Astrocyte of the hippocampus (primary cell): ENCODE measurements around the gene EXOC3.

ENCODE experiments used
- DNase-seq: peaks from one replicate; pipeline ENCODE4 v3.0.0; 2011; ENCODE audit warnings: low read depth, low spot score

Gene EXOC3

DNA sequence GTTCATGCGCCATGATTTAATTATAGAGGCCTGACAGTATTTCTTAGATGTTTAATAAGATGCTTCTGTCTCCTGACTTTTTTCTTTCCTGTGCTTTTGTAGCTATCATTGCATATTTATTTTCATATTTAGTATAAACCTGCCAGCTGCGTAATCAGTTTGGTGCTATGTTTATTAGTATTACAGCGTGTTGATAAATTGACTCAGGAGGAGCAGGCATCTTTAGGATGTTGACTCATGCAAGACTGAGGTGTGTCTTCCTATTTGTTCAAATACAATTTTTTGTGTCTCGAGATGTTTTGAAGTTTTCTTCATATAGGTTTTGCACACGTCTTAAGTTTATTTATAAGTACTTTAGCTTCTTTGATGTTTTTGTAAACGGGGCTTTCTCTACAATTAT is 35.9 kb upstream of the EXOC3 start:
- no peak for DNase-seq

DNA sequence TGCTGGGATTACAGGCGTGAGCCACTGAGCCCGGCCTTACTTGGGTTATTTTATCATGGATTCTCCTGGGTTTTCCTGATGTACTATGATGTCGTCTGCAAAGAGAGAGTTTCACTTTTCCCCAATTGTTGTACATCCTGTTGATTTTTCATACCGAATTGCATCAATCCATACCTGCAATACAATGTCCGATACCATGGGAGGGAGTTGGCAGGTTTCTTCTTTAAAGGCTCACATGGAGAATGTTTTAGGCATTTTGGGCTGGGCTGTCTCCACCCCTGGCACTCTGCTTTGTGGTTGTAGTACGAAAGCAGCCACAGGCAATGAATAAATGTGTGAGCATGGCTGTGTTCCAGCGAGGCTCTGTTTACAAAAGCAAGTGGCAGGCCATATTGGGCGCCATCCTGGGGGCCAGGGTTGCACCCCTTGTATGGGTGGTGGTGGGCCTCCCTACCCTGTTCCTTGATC is 35.1 kb upstream of the EXOC3 start:
- peak; percentile 50 for DNase-seq

DNA sequence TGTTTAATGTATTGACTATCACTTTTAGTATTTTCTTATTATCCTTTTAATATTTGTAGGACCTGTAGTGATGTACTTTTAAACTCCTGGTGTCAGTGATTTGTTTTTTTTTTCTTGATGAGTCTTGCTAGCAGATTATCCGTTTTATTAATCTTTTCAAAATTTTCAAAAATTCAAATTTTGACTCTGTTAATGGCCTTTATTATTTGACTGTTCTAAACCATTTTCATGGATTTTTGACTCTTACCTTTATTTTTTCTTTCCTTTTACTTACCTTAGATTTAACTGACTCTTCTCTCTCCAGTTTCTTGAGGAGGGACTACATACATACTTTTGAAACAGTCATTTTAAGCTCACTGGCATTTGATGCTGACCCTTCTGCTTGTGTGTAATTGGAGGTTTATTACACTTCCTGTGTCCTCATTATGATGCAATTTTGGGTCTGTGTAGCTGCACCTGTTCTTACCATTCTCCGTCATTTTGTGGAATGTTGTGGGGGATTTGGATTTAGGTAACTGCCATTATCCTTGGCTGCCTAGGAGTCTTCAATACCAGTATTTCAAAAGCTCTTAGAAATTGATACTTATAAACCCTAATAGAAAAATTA is 32.0 kb upstream of the EXOC3 start:
- DNase-seq = no peak

DNA sequence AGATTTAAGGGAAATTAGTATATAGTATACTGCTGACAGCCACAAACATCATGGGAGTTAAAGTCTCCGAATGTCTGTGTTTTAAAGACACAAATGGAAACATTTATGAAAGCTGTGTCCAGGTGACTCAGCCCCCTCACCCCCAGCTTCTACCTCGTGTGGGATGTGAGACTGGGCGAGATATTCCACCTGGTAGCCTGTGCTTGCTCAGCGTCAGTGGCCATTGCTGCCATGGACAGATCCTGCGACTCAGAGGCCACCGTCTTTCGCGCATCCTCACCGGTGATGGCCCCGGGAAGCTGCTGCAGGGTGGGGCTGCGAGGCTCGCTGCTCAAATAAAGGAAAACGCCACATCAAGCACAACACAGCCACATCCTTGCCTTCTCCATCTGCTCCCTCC is 31.2 kb upstream of the EXOC3 start:
- no peak for DNase-seq

DNA sequence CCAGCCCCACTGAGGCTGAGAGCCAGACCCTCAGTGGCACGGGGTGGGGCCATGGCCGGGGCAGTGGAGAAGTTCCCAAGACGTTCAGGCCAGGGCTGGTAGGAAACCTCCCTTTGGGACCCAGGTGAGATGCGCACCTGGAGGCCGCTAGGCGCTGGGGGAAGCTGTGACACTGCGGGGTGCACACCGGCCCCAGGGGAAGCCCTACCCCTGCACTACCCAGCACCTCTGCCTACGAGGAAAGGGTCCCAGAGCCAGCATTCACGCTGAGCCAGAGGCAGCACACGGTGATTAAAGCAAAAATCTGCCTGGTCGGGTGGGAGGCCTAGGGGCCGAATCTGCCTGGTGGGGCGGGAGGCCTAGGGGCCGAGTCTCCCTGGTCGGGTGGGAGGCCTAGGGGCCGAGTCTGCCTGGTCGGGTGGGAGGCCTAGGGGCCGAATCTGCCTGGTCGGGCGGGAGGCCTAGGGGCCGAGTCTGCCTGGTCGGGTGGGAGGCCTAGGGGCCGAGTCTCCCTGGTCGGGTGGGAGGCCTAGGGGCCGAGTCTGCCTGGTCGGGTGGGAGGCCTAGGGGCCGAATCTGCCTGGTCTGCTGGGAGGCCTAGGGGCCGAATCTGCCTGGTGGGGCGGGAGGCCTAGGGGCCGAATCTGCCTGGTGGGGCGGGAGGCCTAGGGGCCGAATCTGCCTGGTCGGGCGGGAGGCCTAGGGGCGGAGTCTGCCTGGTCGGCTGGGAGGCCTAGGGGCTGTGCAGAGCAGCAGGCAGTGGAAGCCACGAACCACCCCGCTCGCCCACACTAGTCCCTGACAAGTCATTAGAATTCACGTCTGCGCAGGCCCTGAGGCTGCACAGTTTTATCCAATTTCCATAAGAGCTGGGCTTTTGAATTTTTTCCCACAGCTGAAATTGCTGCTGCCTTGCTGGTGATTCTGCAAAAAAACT is 27.7 kb upstream of the EXOC3 start:
- peak; percentile 39 for DNase-seq

DNA sequence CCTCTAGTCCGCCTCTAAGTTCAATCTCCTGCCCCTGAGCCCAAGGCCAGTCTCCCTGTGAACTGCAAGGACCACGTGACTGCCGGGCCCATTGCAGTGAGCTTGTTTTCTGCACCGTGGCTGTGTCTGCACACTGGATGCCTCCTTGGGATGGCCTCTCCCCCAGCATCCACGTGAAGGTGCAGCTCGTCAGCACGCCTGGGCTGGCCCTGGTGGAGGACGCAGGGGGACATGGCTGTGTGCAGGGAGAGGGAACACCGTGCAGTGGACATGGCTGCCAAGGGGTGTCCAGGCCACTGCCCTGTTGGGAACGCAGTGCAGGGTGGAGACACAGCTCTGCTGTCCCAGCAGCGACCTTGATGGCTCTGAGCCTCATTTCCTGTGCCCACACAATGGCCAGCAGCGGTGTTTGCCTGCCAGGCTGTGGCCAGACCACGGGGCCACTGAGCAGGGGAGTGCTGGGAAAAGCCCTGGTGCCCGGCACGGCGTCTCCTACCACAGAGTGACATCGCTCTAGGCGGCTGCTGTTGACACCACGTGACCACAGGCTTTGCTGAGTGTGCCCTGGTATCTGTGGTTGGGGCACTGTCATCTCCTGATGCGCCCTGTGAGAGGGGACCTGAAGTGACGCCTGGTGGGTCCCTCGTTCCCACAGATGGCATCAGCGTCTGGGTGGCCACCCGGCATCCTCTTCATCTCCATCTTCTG is 26.9 kb upstream of the EXOC3 start:
- DNase-seq = no peak

DNA sequence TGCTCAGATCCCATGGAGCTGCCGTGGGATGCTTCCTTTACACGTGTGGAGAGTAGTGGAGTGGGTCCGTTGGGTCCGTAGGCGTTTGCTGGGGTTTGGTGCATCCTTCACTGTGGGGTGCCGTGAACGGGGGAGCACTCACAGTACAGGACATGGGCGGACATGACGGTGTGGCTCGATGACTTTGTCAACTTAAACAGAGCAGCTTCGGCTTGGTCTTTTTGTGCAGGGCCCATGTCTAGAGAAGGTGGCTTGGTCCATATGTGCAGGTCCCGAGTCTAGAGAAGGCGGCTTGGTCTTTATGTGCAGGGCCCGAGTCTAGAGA is 26.4 kb upstream of the EXOC3 start:
- DNase-seq = no peak

DNA sequence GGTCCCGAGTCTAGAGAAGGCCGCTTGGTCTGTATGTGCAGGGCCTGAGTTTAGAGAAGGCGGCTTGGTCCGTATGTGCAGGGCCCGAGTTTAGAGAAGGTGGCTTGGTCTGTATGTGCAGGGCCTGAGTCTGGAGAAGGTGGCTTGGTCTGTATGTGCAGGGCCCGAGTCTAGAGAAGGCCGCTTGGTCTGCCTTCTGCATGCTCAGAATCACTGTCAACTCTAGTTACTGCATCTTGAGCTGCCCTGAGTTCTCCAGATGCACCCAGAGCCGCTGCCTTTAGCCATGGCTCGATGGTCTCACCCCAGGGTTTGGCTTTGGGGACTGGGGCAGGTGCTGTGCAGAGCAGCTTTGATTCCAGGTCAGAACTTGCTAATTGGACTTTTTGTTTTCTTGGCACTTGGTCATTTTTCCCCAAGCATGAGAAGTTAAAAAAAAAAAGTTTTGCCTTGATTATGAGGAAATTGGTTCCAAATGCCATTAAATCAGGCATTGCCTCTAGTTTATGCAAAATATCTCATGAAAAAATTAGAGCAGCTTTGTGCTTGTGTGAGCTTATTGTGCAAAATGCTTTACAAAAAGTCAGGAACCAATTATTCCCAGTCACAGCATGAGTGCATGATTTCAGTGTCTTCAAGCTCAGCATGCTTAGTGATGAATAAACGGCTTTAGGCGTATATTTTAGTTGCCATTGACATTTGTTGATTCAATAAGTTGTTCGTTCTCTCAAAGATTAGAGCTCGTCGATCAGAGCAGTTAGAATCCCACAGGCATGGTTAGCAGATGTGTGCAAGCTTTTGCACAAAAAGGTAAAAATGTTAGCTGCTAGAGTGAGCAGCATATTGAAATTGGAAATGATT is 25.4 kb upstream of the EXOC3 start:
- no peak for DNase-seq

DNA sequence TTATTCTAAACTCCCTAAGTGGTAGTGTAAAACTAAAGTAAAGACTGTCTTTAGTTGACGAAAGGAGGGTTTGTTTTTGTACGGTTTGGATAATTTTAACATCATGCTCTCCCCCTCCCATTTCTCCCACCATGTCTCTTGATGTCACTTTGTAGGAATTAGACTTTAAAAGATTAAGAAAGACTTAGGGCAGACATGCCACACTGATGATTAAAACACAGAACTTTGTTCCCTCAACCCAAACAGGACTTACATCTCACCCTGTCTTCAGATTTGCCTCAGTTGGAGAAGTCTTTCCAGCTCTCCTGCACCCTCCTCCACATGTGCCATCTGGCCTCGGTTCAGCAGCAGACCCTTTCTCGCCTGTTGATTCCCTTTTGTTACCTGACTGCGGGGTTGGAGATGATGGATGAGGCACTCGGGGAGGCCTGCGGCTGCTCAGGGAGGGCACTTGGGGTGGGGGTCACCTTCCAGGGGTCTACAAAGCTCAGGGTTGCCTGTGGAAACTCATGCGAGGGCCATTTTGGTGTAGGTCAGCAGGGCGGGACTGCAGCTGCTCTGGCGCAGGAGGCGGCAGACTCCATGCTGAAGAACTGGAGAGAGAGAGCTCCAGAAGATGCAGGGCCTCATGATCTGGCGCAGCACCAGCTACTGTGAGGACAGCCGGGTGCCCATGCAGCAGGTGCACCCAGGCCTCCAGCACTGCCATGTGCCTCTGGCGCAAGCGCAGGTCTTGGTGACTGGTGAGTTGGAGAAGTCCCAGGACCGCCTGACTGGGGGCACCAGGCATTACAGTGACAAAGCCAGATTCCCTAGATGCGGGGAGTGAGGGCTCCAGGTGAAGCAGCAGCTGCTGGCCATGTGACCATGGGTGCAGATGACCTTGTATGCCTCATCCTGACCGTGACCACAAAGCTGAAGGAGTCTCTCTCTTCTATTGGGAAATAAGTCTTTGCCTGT is 24.5 kb upstream of the EXOC3 start:
- no peak for DNase-seq

DNA sequence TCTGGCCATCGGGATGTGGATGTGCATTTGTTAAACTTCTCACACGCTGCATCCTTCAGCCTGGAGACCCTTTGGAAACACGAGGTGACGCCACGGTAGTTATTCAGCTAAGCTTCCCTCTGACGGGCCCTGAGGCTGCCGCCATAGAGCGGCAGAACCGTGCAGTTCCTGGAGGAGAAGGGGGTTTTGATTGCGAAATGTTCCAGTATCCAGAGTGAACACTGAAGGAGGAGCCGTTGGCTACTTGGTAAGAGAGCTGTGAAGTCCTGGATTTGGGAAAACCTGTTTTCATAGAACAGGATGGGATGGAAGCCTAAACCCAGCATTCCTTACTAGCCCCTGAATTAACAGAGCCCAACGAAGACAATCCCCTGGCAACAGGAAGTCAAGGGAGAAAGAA is 23.0 kb upstream of the EXOC3 start:
- DNase-seq = no peak

DNA sequence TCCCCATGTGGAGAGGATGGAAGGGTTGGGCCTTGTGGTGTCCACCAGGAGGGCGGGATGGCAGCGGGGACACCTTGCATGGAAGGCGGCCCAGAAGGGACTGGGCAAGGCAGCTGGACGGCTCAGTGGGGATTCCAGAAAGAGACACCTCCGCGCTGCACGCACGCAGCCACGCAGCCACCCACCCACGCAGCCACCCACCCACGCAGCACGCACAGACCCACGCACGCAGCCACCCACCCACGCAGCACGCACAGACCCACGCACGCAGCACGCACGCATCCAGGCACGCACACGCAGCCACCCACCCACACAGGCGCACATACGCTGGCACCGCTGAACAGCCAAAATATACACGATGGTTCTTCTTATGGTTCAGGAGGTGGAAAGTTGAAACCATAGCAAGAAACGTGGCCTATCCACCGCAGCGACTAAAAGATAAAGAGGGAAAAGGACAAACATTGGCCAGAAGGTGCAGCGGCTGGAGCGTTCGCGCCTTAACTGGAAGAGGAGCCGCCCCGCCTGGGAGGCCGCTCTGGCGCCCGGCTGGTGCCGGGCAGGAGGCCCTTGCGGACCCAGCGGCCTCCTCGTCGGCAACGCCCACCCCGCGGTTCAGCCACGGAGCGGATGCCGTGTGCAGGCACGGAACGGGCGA is 22.2 kb upstream of the EXOC3 start:
- DNase-seq = no peak

DNA sequence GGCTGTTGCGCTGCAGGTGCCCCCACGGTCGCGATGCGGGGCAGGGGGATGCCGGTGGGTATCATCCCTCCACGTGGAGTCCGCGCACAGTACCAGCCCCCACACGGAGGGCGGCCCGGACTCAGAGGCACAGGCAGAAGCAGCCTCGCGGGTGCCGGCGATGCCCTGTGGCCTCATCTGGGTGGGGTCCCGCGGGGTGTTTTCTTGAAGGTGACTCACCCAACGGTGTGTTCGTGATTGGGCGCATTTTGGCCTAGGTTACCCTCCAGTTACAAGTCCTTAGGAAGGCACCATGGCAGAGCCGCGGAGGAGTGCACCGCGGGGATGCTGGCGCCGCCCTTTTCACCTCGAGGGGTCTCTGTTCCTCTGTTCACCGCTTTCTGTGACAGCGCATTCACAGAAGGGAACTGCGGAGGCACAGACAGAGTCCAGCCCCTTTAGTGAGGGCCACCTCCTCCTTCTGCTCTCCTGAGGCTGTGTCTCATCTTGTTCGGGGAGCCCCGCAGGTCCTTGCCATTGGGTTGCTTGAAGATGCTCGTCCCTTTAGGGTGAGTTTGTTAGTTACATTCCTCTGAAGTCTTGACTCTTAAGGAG is 21.6 kb upstream of the EXOC3 start:
- DNase-seq = no peak

DNA sequence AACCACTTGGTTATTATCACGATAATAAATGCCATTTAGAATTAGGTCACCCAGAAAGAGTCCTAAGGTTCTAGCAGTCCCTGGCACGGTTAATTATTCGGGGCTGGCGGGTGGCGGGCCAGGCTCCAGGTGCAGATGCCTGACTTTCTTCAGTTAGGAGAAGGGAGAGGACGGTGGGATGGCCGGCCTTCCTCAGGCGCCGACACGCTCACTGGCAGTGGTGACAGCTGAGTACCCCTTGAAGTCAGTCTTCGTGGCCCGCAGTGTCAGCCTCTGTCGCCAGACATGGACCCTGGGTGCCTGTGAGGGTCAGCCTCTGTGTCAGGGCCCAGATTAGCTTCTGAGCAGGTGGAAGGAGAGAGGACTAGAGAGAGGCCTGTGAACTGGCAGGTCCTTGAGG is 21.1 kb upstream of the EXOC3 start:
- no peak for DNase-seq

DNA sequence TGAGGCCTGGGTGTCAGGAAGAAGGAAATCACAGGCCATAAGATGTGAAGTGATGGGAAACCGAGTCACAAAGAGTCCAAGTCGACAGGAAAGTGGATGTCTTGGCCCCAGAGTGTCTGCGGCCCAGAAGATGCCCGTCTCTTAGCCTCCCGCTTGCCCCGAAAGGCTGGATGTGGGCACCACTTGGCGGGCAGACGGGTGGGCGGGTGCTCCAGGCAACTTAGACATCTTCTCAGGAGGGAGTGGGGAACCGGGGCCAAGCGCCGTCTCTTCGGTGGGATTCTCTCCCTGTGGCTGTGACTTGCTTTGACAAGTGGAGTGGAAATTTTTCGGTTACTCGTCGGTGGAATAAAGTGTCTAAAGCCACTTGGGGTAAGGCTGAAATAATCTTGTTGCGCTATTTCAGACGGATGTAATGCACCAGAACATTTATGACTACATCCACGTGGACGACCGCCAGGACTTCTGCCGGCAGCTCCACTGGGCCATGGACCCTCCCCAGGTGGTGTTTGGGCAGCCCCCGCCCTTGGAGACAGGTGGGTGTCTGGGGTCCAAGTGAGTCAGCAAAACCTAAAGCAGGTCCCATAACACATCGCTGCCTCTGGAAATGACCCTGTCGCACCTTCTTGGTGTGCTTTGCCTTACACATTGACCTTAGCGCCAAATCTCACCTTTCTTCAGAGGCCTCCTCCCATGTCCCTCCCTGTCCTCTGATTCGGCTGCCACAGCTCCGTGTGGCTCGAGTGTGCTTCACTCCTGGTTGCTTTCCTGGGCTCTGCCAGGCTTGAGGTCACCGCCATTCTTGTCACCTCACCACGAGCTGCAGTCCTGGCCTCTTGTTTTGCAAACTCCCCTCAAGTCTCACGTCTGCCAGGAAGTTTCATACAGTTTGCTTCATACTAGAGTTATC is 20.4 kb upstream of the EXOC3 start:
- no peak for DNase-seq

DNA sequence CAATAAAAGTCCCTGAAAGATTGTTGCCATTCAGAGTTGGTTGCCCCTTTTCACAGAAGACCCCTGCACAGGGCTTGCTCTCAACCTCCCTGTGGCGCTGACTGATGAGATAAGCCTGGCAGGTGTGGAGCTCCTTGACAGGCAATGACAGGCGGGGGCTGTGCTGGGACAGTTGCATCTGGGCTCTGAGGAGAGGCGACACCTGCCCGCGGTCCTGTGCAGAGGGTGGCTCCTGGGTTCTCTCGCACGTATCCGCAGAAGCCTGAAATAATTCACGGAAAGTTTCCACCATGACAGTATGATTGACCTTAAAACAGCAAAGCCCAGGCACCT is 19.8 kb upstream of the EXOC3 start:
- no peak for DNase-seq

DNA sequence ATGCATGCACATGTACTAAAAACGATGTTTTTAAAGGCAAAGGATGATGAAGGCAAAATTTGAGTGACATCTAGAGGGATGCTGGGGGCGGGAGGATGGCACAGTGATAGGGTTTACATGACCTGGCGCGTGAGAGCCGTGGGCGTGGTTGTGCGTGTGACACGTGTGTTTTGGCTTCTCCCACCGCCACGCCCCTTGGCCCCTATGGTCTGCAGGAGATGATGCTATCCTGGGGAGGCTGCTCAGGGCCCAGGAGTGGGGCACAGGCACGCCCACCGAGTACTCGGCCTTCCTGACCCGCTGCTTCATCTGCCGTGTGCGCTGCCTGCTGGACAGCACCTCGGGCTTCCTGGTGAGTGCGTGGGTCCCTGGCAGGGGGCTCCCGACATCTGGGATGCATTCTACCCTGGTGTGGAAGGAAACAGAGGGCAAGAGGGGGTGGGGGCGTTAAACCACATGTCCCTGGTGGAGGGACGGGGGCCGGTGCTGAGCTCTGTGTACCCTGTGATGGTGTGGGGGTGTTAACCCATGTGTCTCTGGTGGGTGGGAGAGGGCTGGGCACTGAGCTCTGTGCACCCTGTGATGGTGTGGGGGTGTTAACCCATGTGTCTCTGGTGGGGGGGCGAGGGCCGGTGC is 19.2 kb upstream of the EXOC3 start:
- DNase-seq = no peak

DNA sequence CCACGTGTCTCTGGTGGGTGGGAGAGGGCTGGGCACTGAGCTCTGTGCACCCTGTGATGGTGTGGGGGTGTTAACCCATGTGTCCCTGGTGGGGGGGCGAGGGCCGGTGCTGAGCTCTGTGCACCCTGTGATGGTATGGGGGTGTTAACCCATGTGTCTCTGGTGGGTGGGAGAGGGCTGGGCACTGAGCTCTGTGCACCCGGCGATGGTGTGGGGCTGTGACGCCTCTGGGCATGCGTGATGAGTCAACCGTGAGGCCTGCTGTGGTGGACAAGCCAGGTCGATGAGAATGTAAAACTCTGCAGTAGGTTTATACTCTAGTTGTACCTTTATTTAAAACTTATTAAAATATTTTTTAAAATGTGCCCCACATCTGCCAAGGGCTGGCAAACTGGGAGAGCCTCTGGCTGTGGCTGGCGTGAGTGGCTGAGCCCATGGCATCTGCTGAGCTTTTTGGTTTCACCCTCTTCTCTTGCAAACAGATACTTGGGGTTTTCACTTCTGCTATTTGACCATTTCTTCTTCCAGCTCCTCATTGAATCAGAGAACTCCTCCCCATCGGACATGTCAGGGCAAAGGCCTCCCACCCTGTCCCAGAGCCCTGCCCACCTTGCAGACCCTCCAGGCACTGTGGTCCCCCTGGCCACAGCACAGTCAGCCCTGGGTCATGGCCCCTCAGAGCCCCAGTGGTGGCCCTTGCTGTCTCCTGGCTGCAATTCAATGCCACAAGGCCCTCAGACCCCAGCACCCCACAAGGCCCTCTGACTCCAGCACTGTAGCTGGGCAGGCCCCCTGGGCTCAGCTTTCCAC is 18.5 kb upstream of the EXOC3 start:
- DNase-seq = peak; percentile 38
